ENCODE results near the gene SLC17A1.

GRCh38 chr6:25866011-25866410 lies 34.2 kb upstream of the SLC17A1 start:
- no peak for TF ChIP-seq POLR2A (IDR thresholded peaks at IDR 0.05; ENCODE audit: low read depth)
- TF ChIP-seq EP300 (IDR thresholded peaks at IDR 0.05) = no peak
- no peak for TF ChIP-seq POLR2AphosphoS5 (IDR thresholded peaks at IDR 0.05)

Measured in esophagus muscularis mucosa (tissue), 3 donors.